K562 (cell line): Measurements from ENCODE around the gene SRMS. TPM values are rescaled to one million over a fixed set of nuclear protein-coding genes. Genes with fewer than 3 reads are reported as not detected.

Experiments used
- FIP1L1 ChIP-seq: fragments of 200-400 bp; formaldehyde crosslinking; IDR thresholded peaks from 2 replicates; pipeline ENCODE4 v1.6.1; 2018; ENCODE audit warnings: mild to moderate bottlenecking, low read depth, low read length; ENCODE audit not compliant: poor library complexity, severe bottlenecking
- GABPA ChIP-seq: fragments of 200-800 bp; sonication (Bioruptor generic); conservative IDR thresholded peaks from 2 replicates; pipeline ENCODE4 v1.6.1; 2016; ENCODE audit warnings: low read depth, missing genetic modification characterization, missing compliant biosample characterization
- HDAC1 ChIP-seq, 2 experiments: fragments of 450-650 bp; IDR thresholded peaks; 2 replicates each; pipeline ENCODE4 v1.6.1; 2016 to 2017; ENCODE audit warnings: inconsistent platforms in 1 of 2, mild to moderate bottlenecking in 1 of 2, moderate library complexity in 1 of 2
- HMGN3 ChIP-seq: IDR thresholded peaks from 2 replicates; pipeline ENCODE4 v1.6.1; 2011; ENCODE audit warnings: borderline replicate concordance, low read depth, mild to moderate bottlenecking, mixed read lengths, low read length; ENCODE audit not compliant: insufficient read length; ENCODE audit errors: extremely low read depth
- NR4A1 ChIP-seq, 2 experiments: fragments of 250-450 bp in 1 of 2; fragments of 450-650 bp in 1 of 2; sonication (Bioruptor Pico) in 1 of 2; IDR thresholded peaks; 2 replicates each; pipeline versions ENCODE4 v1.4.0 to v1.6.1; 2016 to 2020; ENCODE audit warnings: mild to moderate bottlenecking in 2 of 2, missing compliant biosample characterization in 1 of 2, missing genetic modification characterization in 1 of 2, moderate library complexity in 1 of 2
- SP1 ChIP-seq: sonication (generic); formaldehyde crosslinking; IDR thresholded peaks from 2 replicates; pipeline ENCODE4 v1.8.1; 2022; ENCODE audit warnings: mild to moderate bottlenecking, missing genetic modification reagents
- SRSF3 ChIP-seq: fragments of 200-400 bp; formaldehyde crosslinking; IDR thresholded peaks from 2 replicates; pipeline ENCODE4 v1.6.1; 2016; ENCODE audit warnings: mild to moderate bottlenecking, low read length, moderate library complexity; ENCODE audit not compliant: insufficient read depth
- SRSF9 ChIP-seq: fragments of 200-400 bp; formaldehyde crosslinking; IDR thresholded peaks from 2 replicates; pipeline ENCODE4 v1.6.1; 2017; ENCODE audit warnings: low read depth, low read length, borderline replicate concordance
- STAG1 ChIP-seq: sonication (generic); formaldehyde crosslinking; IDR thresholded peaks from 2 replicates; pipeline ENCODE4 v1.5.0; 2020; ENCODE audit warnings: missing genetic modification reagents, borderline replicate concordance
- XRCC5 ChIP-seq: fragments of 200-400 bp; formaldehyde crosslinking; IDR thresholded peaks from 2 replicates; pipeline ENCODE4 v1.6.1; 2017; ENCODE audit warnings: low read depth, mild to moderate bottlenecking, low read length
- ZBTB11 ChIP-seq, 3 experiments: fragments of 200-800 bp in 1 of 3; fragments of 250-450 bp in 1 of 3; fragments of 450-650 bp in 1 of 3; sonication (Bioruptor Pico) in 1 of 3; sonication (Bioruptor generic) in 1 of 3; formaldehyde crosslinking in 1 of 3; IDR thresholded peaks; 2 replicates each; pipeline versions ENCODE4 v1.6.1 to v1.8.0; 2016 to 2022; ENCODE audit warnings: mild to moderate bottlenecking in 2 of 3, missing genetic modification characterization in 2 of 3, missing compliant biosample characterization in 1 of 3, moderate library complexity in 1 of 3
- ZBTB7A ChIP-seq: IDR thresholded peaks from 2 replicates; pipeline ENCODE4 v1.6.1; 2011; ENCODE audit warnings: low read depth, mild to moderate bottlenecking, low read length, moderate library complexity, borderline replicate concordance; ENCODE audit not compliant: control insufficient read depth
- ZC3H4 ChIP-seq: sonication (generic); formaldehyde crosslinking; IDR thresholded peaks from 2 replicates; pipeline ENCODE4 v1.9.0; 2021; ENCODE audit warnings: missing genetic modification reagents, borderline replicate concordance
- ZFP1 ChIP-seq: fragments of 450-650 bp; formaldehyde crosslinking; IDR thresholded peaks from 2 replicates; pipeline ENCODE4 v1.4.0; 2020; ENCODE audit warnings: mild to moderate bottlenecking, mixed read lengths
- ZFX ChIP-seq: sonication (generic); formaldehyde crosslinking; IDR thresholded peaks from 2 replicates; pipeline ENCODE4 v1.8.0; 2022; ENCODE audit warnings: mild to moderate bottlenecking, missing genetic modification reagents, moderate library complexity
- polyA plus RNA-seq, 8 experiments: library from polyadenylated mRNA; depleted of rRNA in 4 of 8; stranded (reverse) in 5 of 8; unstranded in 3 of 8; fragments of >200 nt; fragmentation: Nextera tagmentation in 2 of 8; fragmentation: Illumina TruSeq in 1 of 8; extraction: Ambion mirVana in 2 of 8; extraction: Trizol in 1 of 8; gene quantifications; 2 replicates each; pipeline versions ENCODE4 v1.2.1 to v1.2.3, GENCODE V29; 2011 to 2014; ENCODE audit warnings: inconsistent platforms in 1 of 8, missing spikeins in 1 of 8
- total RNA-seq, 7 experiments: library from RNA; depleted of rRNA in 6 of 7; stranded (reverse); fragments of >200 nt in 6 of 7; fragmentation: Illumina TruSeq in 2 of 7; extraction: Trizol in 2 of 7; gene quantifications; 2 replicates each; pipeline versions ENCODE4 v1.2.1 to v1.2.3, GENCODE V29; 2011 to 2021; ENCODE audit warnings: low replicate concordance in 1 of 7
- TF ChIP-seq, protein P1 (sequence below), 3 experiments: IDR thresholded peaks in 2 of 3; conservative IDR thresholded peaks in 1 of 3; 2 replicates each; pipeline ENCODE4 v1.5.1; 2011 to 2012; ENCODE audit warnings: low read length in 3 of 3, mild to moderate bottlenecking in 3 of 3, control low read depth in 2 of 3, improper control_type of control experiment in 1 of 3, inconsistent platforms in 1 of 3, low read depth in 1 of 3, mixed read lengths in 1 of 3, moderate library complexity in 1 of 3; ENCODE audit not compliant: insufficient read depth in 2 of 3
- TF ChIP-seq, protein P2 (sequence below): sonication (generic); formaldehyde crosslinking; IDR thresholded peaks from 2 replicates; pipeline ENCODE4 v1.8.0; 2022; ENCODE audit warnings: missing genetic modification reagents, mild to moderate bottlenecking, moderate library complexity, borderline replicate concordance

The SRMS gene
- total and polyA plus RNA-seq, 9 of the 15 experiments (the other 6 are each of a cell fraction or from before 2014, with no cell fraction given): 0.07 TPM; not detected in 8

GRCh38 chr20:63537525-63538203, 9.9 kb downstream of the SRMS start (continued):
- TF ChIP-seq, protein P1, sequence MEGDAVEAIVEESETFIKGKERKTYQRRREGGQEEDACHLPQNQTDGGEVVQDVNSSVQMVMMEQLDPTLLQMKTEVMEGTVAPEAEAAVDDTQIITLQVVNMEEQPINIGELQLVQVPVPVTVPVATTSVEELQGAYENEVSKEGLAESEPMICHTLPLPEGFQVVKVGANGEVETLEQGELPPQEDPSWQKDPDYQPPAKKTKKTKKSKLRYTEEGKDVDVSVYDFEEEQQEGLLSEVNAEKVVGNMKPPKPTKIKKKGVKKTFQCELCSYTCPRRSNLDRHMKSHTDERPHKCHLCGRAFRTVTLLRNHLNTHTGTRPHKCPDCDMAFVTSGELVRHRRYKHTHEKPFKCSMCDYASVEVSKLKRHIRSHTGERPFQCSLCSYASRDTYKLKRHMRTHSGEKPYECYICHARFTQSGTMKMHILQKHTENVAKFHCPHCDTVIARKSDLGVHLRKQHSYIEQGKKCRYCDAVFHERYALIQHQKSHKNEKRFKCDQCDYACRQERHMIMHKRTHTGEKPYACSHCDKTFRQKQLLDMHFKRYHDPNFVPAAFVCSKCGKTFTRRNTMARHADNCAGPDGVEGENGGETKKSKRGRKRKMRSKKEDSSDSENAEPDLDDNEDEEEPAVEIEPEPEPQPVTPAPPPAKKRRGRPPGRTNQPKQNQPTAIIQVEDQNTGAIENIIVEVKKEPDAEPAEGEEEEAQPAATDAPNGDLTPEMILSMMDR (IDR thresholded peaks at IDR 0.05 in 2 of 3, conservative IDR thresholded peaks at IDR 0.05 in 1 of 3; ENCODE audit: insufficient read depth in 2 of 3, low read depth in 1 of 3, low read length in 3 of 3): peak; percentile 89 to 95 (median 92)
- TF ChIP-seq SRSF9 (no peak), ZFP1 (CRISPR knock-in tag) (no peak), STAG1 (CRISPR knock-in tag) (peak; percentile 100), ZC3H4 (CRISPR knock-in tag) (0 out of 2 replicates have a peak, but pooled peaks have one; percentile 42), FIP1L1 (peak; percentile 54), SP1 (CRISPR knock-in tag) (peak; percentile 44; the same call in 1 of the 2 replicates), GABPA (tag) (peak; percentile 68), NR4A1 (CRISPR knock-in tag; IDR thresholded peaks at IDR 0.05) (no peak), NR4A1 (tag; IDR thresholded peaks at IDR 0.05) (no peak), XRCC5 (0 out of 2 replicates have a peak, but pooled peaks have one; percentile 43), ZBTB11 (CRISPR knock-in tag; IDR thresholded peaks at IDR 0.05) (peak in 2 of 3 experiments; percentile 65 to 87; a peak in 2 of 6 replicates), ZFX (CRISPR knock-in tag) (peak; percentile 66), HDAC1 (IDR thresholded peaks at IDR 0.05) (no peak), HMGN3 (peak; percentile 67), ZBTB7A (peak; percentile 89), SRSF3 (no peak)
- TF ChIP-seq, protein P2, sequence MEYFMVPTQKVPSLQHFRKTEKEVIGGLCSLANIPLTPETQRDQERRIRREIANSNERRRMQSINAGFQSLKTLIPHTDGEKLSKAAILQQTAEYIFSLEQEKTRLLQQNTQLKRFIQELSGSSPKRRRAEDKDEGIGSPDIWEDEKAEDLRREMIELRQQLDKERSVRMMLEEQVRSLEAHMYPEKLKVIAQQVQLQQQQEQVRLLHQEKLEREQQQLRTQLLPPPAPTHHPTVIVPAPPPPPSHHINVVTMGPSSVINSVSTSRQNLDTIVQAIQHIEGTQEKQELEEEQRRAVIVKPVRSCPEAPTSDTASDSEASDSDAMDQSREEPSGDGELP (CRISPR knock-in tag): peak; percentile 80
